Loucy (cell line): ENCODE results near the gene CYB5A.

ENCODE experiments used
- EZH2phosphoT487 ChIP-seq: fragments of 200-600 bp; IDR thresholded peaks from 2 replicates; pipeline ENCODE4 v1.6.1; 2018; ENCODE audit warnings: antibody characterized with exemption, mild to moderate bottlenecking, moderate library complexity, borderline replicate concordance
- TF ChIP-seq, protein P1 (sequence below): fragments of 200-600 bp; sonication (generic); conservative IDR thresholded peaks from 2 replicates; pipeline ENCODE4 v1.5.1; 2014; ENCODE audit warnings: mild to moderate bottlenecking, antibody characterized with exemption, low read length

DNA sequence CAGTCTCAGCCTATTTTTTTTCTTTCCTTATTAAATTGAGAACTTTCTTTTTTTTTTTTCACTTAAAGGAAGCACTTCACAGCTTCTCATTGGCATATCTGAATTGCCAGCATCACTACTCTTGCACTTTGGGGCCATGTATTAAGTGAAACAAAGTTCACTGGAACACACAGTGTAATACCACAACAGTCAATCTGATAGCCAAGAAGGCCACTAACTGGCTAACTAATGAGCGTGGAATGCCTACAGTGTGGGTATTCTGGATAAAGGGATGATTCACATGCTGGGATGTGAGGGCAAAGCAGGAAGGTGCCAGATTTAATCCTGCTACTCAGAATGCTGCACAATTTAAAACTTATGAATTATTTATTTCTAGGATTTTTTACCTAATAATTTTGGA is 12.2 kb upstream of the CYB5A start:
- TF ChIP-seq, protein P1, sequence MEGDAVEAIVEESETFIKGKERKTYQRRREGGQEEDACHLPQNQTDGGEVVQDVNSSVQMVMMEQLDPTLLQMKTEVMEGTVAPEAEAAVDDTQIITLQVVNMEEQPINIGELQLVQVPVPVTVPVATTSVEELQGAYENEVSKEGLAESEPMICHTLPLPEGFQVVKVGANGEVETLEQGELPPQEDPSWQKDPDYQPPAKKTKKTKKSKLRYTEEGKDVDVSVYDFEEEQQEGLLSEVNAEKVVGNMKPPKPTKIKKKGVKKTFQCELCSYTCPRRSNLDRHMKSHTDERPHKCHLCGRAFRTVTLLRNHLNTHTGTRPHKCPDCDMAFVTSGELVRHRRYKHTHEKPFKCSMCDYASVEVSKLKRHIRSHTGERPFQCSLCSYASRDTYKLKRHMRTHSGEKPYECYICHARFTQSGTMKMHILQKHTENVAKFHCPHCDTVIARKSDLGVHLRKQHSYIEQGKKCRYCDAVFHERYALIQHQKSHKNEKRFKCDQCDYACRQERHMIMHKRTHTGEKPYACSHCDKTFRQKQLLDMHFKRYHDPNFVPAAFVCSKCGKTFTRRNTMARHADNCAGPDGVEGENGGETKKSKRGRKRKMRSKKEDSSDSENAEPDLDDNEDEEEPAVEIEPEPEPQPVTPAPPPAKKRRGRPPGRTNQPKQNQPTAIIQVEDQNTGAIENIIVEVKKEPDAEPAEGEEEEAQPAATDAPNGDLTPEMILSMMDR: no peak
- no peak for TF ChIP-seq EZH2phosphoT487
